Kidney (tissue), 14 donors: ENCODE results near the gene LIMS2. TPM values are rescaled to one million over a fixed set of nuclear protein-coding genes. Genes with fewer than 3 reads are reported as not detected.

ENCODE experiments used
- DNase-seq, 5 donors: peaks; one replicate each; pipeline ENCODE4 v3.0.0-alpha.2; 2013 to 2020
- FAIRE-seq: peaks from 2 replicates; lab custom pipeline; 2012; peaks lifted over from hg19 to GRCh38; lab: Jason Lieb, UNC
- H3K27ac ChIP-seq, 2 donors: one replicate each; pipeline ENCODE4 v1.7.0; 2013; ENCODE audit warnings: low read depth in 2 of 2, low read length in 2 of 2, inconsistent platforms in 1 of 2
- H3K27me3 ChIP-seq: one replicate; pipeline ENCODE4 v1.7.1; 2013; ENCODE audit warnings: low read length, inconsistent platforms; ENCODE audit not compliant: control insufficient read depth, insufficient read depth
- H3K36me3 ChIP-seq, 3 donors: one replicate each; pipeline versions ENCODE4 v1.7.0 to v1.7.1; 2013; ENCODE audit warnings: low read length in 3 of 3, control low read depth in 1 of 3, inconsistent platforms in 1 of 3; ENCODE audit not compliant: insufficient read depth in 3 of 3, control insufficient read depth in 2 of 3
- H3K4me1 ChIP-seq, 3 donors: one replicate each; pipeline versions ENCODE4 v1.7.0 to v1.7.1; 2013; ENCODE audit warnings: low read length in 3 of 3, inconsistent platforms in 1 of 3, low read depth in 1 of 3; ENCODE audit not compliant: control insufficient read depth in 2 of 3, insufficient read depth in 2 of 3
- H3K4me3 ChIP-seq, 3 donors: one replicate each; pipeline versions ENCODE4 v1.7.0 to v1.8.1; 2013; ENCODE audit warnings: low read length in 3 of 3, control low read depth in 1 of 3, inconsistent platforms in 1 of 3
- H3K9ac ChIP-seq, 3 donors: one replicate each; pipeline versions ENCODE4 v1.7.0 to v1.7.1; 2013; ENCODE audit warnings: low read length in 3 of 3, control low read depth in 1 of 3, inconsistent platforms in 1 of 3
- H3K9me3 ChIP-seq, 3 donors: one replicate each; pipeline versions ENCODE4 v1.7.0 to v1.7.1; 2013; ENCODE audit warnings: low read length in 3 of 3, control low read depth in 1 of 3, inconsistent platforms in 1 of 3; ENCODE audit not compliant: control insufficient read depth in 2 of 3, insufficient read depth in 1 of 3
- intact Hi-C: fragments of 100-400 bp; cut with DNase I; formaldehyde crosslinking; loops from one replicate; pipeline ENCODE4 v1.11.1; 2022
- polyA plus RNA-seq: library from polyadenylated mRNA; stranded (reverse); fragments of 350-450 nt; fragmentation: Illumina TruSeq; extraction: RNeasy Lipid Tissue Mini Kit (QIAGEN cat#74804); gene quantifications from one replicate; pipeline ENCODE4 v1.2.3, GENCODE V29; 2014; ENCODE audit warnings: low read depth, low replicate concordance; ENCODE audit not compliant: insufficient read depth
- total RNA-seq: library from RNA; stranded (reverse); fragmentation: NEBNext Ultra II Directional; extraction: Animal tissue kit (Norgen Biotek cat#: 25700); gene quantifications from one replicate; pipeline ENCODE4 v1.2.1, GENCODE V29; 2021
- TF ChIP-seq, protein P1 (sequence below): IDR thresholded peaks from 3 replicates; pipeline ENCODE4 v1.5.1; 2012; ENCODE audit warnings: mild to moderate bottlenecking, moderate library complexity, borderline replicate concordance; ENCODE audit not compliant: insufficient read depth; ENCODE audit errors: extremely low read depth
- donor health status: control.
- donor health status: control.
- donor health status: control.
- donor health status: control.
- donor health status: control.
- donor health status: DM: yes; HTN: yes; CAD: no.
- donor health status: Normal renal cell carcinoma (clear cell type).

LIMS2 gene
- total and polyA plus RNA-seq, 2 donors from 2014 or later, result 101 to 107 TPM

DNA sequence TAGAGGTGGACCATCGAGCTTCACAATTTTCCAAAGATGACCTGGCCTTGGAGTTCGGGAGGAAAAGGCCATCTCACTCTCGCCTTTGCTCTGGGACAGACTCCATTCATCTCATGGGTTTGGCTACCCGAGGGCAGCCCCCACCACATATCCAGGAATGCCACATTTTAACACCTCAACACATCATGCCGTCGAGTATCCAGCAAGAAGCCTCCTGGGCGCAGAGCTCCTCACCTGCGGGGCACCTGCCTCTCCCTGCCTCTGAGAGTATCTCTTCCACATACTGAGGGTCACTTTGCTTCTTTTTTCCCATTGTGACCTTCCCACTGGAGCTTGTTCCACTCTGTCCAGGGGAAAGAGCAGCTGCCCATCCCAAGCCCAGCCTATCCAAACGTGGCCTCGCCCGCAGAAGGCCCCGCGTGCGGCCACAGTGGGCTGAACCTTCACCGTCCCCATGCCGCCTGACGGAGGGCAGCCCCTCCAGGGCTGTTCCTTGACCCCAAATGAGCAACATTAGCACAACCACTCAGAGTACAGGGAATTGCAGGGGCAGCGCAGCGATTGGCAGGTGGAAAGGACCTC lies 5.5 kb upstream of the LIMS2 start:
- DNase-seq (no peak), FAIRE-seq (no peak)
- no peaks in the 10 kb centered on the region for H3K36me3 ChIP-seq
- peaks cover 5% of the 10 kb centered on the region for H3K27me3 ChIP-seq
- peak overlapping the region in 1 of 3 donors; percentile 25 for H3K4me3 ChIP-seq
- no peaks in the 10 kb centered on the region for H3K9me3 ChIP-seq
- H3K9ac ChIP-seq, result no peak overlapping the region
- intact Hi-C loops, result no loop called here
- no peak overlapping the region for H3K27ac ChIP-seq
- TF ChIP-seq, protein P1, sequence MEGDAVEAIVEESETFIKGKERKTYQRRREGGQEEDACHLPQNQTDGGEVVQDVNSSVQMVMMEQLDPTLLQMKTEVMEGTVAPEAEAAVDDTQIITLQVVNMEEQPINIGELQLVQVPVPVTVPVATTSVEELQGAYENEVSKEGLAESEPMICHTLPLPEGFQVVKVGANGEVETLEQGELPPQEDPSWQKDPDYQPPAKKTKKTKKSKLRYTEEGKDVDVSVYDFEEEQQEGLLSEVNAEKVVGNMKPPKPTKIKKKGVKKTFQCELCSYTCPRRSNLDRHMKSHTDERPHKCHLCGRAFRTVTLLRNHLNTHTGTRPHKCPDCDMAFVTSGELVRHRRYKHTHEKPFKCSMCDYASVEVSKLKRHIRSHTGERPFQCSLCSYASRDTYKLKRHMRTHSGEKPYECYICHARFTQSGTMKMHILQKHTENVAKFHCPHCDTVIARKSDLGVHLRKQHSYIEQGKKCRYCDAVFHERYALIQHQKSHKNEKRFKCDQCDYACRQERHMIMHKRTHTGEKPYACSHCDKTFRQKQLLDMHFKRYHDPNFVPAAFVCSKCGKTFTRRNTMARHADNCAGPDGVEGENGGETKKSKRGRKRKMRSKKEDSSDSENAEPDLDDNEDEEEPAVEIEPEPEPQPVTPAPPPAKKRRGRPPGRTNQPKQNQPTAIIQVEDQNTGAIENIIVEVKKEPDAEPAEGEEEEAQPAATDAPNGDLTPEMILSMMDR, result no peak
- peaks cover 0 to 14% (median 0%) of the 10 kb centered on the region in 3 donors for H3K4me1 ChIP-seq

DNA sequence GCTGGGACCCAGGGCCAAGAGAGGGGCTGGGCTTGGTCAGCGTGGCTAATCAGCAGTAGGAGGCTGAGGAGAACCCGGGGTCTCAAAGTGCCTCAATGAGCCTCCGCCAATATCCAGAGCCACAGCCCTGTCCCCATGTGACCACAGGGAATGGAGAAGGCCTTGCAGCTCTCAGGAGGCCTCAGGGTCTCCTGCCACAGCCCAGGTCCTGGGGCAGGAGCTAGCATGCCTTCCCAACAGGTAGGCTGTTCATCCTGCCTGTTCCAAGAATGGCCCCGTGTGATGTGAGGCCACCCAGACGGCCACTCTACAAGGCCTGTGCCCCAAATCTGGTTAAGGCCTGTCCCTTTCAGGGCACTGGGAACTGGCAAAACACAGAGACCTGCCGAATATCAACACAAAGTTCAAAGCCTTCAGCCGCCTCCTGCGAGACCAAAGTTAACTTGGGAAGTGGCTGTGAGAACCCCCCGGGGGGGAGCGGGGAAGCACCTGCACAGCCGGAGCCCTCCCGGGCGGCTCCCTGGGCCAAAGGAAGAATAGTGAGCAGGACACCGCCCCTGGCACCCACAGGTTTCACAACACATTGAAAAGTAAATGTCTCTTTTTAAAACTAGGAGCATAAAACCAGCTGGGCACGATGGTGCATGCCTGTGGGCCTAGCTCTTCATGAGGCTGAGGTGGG lies 4.5 kb upstream of the LIMS2 start:
- H3K27me3 ChIP-seq, result peaks cover 5% of the 10 kb centered on the region
- intact Hi-C loops, result no loop called here
- no peak for FAIRE-seq
- H3K9me3 ChIP-seq, result no peaks in the 10 kb centered on the region
- no peak for DNase-seq
- no peak overlapping the region for H3K4me3 ChIP-seq
- H3K27ac ChIP-seq, result no peak overlapping the region
- TF ChIP-seq, protein P1, result no peak
- peak overlapping the region in 1 of 3 donors; percentile 32 for H3K9ac ChIP-seq
- H3K36me3 ChIP-seq, result no peaks in the 10 kb centered on the region
- peaks cover 0 to 14% (median 0%) of the 10 kb centered on the region in 3 donors for H3K4me1 ChIP-seq

DNA sequence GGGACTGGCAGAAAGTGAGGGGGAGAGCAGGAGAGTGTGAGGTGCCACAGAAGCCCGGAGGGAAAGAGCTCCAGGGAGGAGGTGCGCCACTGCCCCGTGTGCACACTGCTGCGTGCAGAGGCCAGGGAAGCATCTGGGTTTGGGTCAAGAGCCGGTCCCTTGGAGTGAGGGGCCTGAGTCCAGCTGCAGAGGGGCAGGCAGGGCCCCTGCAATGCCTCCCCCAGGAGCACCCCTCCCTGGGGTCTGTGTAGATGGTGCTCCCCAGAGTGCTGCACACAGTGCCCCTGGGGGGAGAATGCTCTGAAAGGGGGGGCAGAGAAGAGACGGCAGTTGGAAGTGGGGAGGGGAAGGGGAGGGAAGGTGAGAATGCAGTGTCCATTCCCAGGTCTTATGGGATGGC lies 3.7 kb upstream of the LIMS2 start:
- H3K27me3 ChIP-seq, result peaks cover 5% of the 10 kb centered on the region
- FAIRE-seq (no peak), DNase-seq (no peak)
- TF ChIP-seq, protein P1, result no peak
- no peak overlapping the region for H3K9ac ChIP-seq
- peaks cover 0 to 17% (median 0%) of the 10 kb centered on the region in 3 donors for H3K4me1 ChIP-seq
- H3K27ac ChIP-seq, result no peak overlapping the region
- no peaks in the 10 kb centered on the region for H3K36me3 ChIP-seq
- intact Hi-C loops, result no loop called here
- H3K4me3 ChIP-seq, result no peak overlapping the region
- H3K9me3 ChIP-seq, result no peaks in the 10 kb centered on the region
